HG03442 (cell line): Measurements from ENCODE around the gene UGT1A1.

Source experiments
- ATAC-seq: cut with Tn5 transposase; IDR thresholded peaks from one replicate; pipeline ENCODE4 v1.9.1; 2021; ENCODE audit warnings: mild to moderate bottlenecking, moderate library complexity; ENCODE audit not compliant: unreplicated experiment

UGT1A1 gene

GRCh38 chr2:233794128-233794658 lies 34.1 kb downstream of the UGT1A1 start:
- ATAC-seq, result no peak

DNA sequence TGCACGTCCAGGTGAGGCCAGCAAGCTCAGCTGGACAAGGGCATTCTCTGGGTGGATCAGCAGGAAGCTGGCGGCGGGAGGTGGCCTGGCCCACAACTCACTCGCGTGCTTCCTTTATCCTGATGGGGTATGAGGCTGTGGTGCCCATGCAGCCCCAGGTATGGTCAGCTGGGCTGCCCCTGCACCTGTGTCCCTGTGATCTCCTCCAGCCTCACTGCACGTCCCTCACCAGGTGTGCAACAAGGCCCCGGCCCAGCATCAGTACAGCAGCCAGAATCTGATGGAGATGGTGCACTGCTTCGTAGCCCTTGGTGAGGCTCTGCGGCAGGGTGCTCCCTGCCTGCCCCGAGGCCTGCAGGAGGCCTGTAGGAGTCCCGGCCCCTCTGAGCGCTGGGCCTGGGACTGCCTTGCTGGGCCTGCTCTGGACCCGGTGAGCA lies 35.7 kb downstream of the UGT1A1 start:
- no peak for ATAC-seq

DNA sequence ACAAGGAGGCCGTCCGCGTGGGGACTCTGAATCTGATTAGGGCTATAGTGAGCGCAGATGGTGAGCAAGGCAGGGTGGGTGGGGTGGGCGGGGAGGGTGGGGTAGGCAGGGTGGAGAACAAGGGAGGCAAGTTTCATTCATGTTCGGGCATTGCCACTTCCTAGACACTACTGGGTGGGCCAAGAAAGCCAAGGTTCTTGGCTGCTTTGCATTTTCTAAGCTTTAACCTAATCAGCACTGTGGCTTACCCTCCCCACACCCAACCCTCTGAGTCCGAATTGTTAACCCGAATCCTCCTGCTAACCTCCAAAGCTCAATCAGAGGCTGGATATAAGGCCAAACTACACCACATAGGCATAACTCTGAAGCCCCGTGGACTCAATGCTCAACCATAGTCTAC lies 36.2 kb downstream of the UGT1A1 start:
- no peak for ATAC-seq

GRCh38 chr2:233798335-233799086 lies 38.4 kb downstream of the UGT1A1 start:
- no peak for ATAC-seq

- ATAC-seq, result no peak
Measured at GRCh38 chr2:233799087-233799665, 39.1 kb downstream of the UGT1A1 start.

- ATAC-seq, result no peak
Measured at GRCh38 chr2:233799716-233800115, 39.6 kb downstream of the UGT1A1 start.

DNA sequence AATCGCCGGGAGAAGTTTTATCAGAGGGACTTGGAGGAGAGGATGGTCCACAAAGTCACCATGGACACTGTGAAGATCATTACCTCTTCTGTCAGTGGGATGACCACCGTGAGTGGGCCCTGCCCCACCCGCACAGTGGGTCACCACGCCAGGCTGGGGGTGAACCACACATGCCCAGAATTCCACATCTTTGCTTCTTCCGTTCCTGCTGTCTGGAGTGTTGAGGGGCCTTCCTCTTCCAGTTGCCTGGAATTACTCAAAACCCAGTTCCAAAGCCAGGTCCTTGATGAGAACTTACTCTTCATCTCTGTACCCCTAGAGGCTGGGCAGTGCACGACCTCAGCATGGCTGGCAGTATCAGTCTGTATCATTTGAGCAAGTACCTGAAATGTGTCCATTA lies 40.1 kb downstream of the UGT1A1 start:
- ATAC-seq, result no peak

- peak; percentile 53 for ATAC-seq
Measured at GRCh38 chr2:233801357-233802131, 41.5 kb downstream of the UGT1A1 start.

GRCh38 chr2:233802132-233802815 lies 42.2 kb downstream of the UGT1A1 start:
- no peak for ATAC-seq

DNA sequence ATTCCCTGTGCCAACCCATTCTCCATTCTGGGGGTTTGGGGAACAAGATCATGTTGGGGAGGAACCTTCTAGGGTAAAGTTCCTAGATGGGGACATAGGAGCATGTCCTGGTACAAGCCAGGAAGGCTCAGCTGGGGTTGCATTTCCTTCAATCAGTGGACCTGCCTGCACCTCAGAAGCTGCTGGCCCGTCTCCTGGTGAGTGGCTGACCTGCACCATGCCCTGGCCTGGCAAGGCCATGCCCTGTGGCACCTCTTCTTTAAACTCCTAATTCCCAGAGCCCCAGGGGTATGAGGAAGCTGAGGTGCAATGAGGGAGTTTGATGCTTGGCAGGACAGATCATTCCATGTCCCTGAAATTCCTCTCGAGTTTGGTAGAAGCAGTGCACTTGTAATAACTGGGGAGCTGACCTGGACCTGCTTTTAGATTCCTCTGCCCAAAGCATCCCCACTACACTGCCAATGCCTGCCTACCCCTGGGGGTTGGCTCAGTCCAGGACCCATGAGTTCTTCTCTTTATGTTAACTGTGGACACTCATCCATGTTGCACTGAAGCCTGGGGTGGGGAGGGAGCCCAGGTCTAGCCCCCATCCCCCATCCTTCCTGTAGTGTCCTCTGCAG lies 43.3 kb downstream of the UGT1A1 start:
- ATAC-seq, result no peak

DNA sequence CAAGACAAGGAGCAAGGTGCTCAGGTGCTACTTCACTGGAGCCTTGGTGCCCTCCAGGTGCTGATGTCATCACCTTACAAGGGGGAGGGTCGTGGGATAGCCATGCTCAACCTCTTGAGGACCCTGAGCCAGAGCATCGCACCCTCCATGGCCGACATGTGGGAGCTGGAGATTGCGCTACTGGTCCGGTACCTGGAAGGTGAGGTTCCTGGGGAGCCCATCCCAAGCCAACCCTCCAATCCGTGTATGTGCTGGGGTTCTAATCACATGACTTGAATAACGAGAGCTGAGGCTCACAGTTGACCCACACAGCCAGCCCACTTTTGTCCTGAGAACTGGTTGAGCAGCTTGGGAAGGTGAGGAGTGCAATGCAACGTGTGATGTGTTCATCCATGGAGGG lies 43.9 kb downstream of the UGT1A1 start:
- ATAC-seq, result no peak

GRCh38 chr2:233807215-233807865 lies 47.3 kb downstream of the UGT1A1 start:
- no peak for ATAC-seq

GRCh38 chr2:233807966-233808935 lies 48.2 kb downstream of the UGT1A1 start:
- ATAC-seq, result no peak

GRCh38 chr2:233810385-233810784 lies 50.3 kb downstream of the UGT1A1 start:
- no peak for ATAC-seq

DNA sequence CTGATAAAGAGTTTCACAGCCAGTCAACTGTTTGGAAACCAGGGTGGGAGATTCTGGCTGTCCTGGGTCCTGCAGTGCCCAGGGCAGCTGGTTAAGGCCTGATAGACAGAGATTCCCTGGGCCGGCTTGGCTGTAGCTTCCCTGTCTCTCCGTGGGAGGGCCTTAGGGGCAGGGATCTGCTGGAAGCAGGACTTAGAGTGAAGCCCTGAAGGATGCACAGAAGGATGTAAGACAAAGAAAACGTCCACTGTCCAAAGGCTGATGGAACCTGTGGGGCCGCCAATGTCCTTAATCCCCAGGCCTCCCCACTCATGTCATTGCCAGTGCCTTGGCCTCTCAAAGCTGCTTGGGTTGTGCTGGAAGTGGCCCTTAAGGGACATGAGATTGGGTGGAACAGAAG lies 51.0 kb downstream of the UGT1A1 start:
- no peak for ATAC-seq

DNA sequence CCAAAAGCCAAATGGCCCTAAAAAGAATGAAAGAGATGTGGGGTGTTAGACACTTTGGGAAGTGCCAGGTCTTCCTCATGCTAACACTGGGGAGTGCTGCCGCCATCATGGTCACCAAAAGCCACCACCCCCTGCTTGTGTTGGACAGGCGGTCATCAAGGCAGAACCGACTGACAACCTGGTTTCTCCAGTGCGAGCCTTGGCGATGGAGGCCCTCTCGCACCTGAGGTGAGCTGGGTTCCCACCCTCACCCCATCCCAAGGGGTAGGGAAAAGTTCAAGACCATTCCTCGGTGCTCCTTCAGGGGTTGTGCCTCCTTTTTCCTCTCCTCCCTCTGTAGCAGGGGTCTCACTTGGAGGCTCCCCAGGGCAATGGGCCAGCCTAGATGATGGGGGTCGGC lies 51.7 kb downstream of the UGT1A1 start:
- no peak for ATAC-seq

DNA sequence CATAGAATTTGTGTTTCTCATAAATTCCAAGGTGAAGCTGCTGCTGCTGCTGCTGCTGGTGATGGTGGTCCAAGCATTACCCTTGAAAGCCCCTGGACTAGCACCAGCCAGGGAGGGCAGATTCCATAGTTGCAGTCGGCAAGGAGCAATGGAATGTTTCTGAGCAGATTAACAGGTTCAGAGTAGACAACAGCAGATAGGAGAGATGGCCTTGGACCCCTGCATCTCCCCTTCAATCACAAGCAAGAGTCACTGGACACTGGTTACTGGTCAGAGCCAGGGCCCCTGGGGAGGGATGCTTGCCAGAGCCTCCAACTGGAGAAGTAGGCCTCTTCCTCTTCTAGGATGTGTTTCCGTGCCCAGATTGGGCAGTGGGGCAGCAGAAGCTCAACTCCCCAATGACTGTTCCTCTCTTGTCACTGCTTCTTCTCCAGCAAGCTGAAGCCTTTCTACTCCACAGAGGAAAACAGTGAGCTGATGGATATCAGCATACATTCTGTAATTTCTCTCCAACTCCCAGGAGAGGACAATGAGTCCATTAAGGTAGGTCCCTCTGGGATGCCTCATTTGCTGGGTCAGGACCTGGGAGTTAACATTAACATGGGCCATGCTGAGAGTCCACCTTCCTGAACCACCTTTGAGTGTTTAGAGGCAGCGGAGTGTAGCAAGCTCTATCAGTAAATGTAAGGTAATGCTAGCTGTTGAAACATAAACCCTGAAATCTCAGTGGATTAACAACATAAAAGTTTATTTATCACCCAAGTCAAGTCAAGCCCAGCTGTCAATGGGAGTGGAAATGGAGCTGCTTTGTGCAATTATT lies 53.4 kb downstream of the UGT1A1 start:
- no peak for ATAC-seq
